C4-2B (cell line): Measurements from ENCODE around the gene PRELP.

Source experiments
- CTCF ChIP-seq: fragments of 450-650 bp; conservative IDR thresholded peaks from 2 replicates; pipeline ENCODE4 v1.5.1; 2017; ENCODE audit warnings: mild to moderate bottlenecking
- ZFX ChIP-seq: fragments of 450-650 bp; IDR thresholded peaks from 2 replicates; pipeline ENCODE4 v1.6.1; 2017

GRCh38 chr1:203454986-203455471 lies 20.6 kb upstream of the PRELP start:
- TF ChIP-seq CTCF: no peak
- no peak for TF ChIP-seq ZFX
